Sigmoid colon (tissue), 4 donors: ENCODE measurements around the gene RAP1GDS1.
"Not testable (repeated sequence)": the region's sequence is repeated elsewhere in the genome, so short reads cannot be mapped to it uniquely, and the experiment has no call there.

ENCODE experiments used
- EP300 ChIP-seq, 4 donors: sonication (generic); formaldehyde crosslinking; IDR thresholded peaks; one replicate each; pipeline ENCODE4 v1.6.1; 2017; ENCODE audit warnings: antibody characterized with exemption in 4 of 4
- POLR2AphosphoS5 ChIP-seq, 4 donors: sonication (generic); formaldehyde crosslinking; IDR thresholded peaks; one replicate each; pipeline ENCODE4 v1.6.1; 2017; ENCODE audit warnings: antibody characterized with exemption in 4 of 4

- not testable (repeated sequence) for TF ChIP-seq EP300, POLR2AphosphoS5 (IDR thresholded peaks at IDR 0.05)
These were observed 196.2 kb downstream of the RAP1GDS1 start for GRCh38 chr4:98457422-98457821.
